Activated CD8-positive, alpha-beta memory T cell treated with anti-CD3 and anti-CD28 coated beads for 4 hours (primary cell): ENCODE data around the gene UBE3C.
"Not testable (repeated sequence)": the region's sequence is repeated elsewhere in the genome, so short reads cannot be mapped to it uniquely, and the experiment has no call there.

Source experiments
- DNase-seq, 2 donors: peaks; one replicate each; pipeline ENCODE4 v3.0.0-alpha.2; 2020; ENCODE audit warnings: low read depth in 2 of 2

Gene UBE3C

DNA sequence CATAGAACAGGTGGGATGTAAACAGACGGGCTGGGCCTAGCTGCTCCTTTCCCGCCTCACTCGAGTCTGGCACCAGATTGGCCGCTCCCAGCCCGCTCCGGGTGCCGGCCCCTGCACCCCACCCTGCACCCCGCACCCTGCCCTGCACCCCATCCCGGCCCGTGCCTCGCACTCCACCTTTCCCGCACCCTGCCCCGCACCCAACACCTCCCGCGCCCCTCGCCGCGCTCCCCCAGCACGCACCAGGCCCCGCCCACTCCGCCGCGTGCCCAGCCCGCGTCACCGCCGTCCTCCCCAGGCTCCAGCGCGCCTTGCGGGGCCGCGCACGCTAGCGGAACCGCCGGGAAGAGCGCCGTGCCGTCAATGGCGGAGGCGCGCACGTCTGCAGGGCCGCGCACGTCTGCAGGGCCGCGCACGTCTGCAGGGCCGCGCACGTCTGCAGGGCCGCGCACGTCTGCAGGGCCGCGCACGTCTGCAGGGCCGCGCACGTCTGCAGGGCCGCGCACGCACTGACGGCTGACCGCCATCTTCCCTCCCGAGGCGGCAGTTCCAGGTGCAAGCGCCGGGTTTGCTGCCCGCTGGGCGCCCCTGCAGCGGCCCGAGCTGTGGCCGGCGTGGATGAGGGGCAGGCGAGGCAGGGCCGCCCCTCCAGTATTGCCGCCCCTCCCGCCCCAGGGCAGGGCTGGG, at the start of gene UBE3C:
TSS of gene UBE3C (plus strand) at position 503 of the 687 bp plus-strand sequence. CDS start 347 bp downstream, outside the sequence.
- peak; percentile 76 to 82 for DNase-seq

DNA sequence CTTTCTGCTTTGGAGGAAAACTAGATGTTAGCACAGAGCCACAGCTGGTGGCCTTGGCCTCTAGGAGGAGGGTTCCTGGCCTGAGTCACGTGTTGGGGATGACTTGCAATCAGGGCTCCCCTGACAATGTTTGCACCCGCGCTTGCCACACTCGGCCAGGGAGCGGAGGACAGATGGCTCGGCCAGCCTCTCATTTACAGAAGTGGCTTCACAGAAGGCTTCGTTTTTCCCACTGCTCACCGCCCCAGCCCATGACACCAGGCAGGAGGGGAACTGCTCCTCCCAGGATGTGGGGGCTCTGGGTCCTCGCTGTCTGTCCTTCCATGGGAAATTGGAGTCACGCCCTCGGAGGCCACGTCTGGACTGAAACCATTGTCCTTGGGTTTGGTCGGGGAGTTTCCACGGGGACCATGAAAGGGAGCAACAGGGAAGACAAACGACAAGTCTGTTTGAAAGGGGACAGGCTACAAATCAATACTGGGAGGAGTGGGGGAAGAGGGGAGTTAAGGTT, 49.6 kb upstream of the UBE3C start:
- DNase-seq, result no peak

DNA sequence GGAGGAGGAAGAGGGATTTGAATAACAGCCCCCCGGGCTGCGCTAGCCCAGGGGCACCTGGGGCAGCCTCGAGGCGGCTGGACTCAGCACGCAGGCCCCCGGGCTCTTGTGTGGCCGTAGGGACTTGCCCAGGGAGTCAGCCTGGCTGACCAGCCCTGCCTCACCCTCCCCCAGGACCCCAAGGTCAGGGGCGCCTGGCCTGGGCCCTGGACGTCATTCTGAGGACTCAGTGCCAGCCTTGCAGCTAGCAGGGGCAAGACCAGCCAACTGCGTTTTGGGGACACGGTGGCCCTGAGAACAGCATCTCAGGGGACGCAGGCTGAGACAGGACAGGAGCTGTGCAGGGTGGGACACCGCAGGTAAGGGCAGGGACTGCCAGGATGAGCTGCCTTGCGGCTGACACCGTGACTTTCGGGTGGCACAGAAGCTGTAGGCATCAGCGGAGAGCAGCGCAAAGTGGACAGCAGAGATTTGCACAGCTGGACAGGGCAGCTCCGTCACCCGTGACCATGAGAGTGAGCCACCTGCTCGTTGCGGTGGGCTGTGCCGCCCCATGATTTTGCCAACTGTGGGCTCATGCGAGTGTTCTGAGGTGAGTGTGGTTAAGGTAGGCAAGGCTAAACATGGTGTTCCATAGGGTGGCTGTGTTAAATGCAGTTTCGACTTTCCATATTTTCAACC, 48.1 kb upstream of the UBE3C start:
- no peak for DNase-seq

GRCh38 chr7:157096286-157097055, 42.3 kb upstream of the UBE3C start:
- no peak for DNase-seq

DNA sequence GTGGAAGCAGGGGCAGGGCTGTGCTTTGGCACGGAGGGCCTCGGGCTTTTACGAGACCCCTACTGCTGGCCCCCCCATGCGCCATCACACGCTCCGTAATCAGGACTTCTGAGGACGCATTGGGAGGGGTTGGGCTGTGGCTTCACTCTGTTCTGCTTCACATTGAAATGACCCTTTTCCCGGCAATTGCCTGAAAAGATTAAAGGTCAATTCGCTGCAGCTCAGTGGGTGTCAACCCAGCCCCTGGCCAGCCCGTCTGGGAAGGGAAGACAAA, 41.7 kb upstream of the UBE3C start:
- DNase-seq, result no peak

DNA sequence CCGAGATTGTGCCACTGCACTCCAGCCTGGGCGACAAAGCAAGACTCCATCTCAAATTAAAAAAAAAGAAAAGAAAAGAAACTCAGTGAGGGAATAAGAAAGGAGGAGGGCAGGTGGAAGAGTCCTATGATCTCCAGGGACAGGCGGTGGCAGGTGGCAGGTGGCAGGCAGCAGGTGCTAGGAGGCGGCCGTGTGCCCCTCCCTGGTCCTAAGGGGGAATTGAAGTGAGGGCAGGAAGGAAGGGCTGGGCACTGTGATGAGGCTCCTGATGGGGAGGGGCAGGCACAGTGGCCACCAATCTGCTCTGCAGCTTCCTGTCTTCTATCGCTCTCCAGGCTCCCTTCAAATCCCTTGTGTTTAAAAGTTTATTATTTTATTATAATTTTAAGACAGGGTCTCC, 41.2 kb upstream of the UBE3C start:
- DNase-seq, result no peak

GRCh38 chr7:157100005-157100404, 38.7 kb upstream of the UBE3C start:
- DNase-seq, result not testable (repeated sequence)

DNA sequence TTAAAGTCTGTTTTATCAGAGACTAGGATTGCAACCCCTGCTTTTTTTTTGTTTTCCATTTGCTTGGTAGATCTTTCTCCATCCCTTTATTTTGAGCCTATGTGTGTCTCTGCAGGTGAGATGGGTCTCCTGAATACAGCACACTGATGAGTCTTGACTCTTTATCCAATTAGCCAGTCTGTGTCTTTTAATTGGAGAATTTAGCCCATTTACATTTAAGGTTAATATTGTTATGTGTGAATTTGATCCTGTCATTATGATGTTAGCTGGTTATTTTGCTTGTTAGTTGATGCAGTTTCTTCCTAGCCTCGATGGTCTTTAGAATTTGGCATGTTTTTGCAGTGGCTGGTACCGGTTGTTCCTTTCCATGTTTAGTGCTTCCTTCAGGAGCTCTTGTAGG, 35.1 kb upstream of the UBE3C start:
- DNase-seq, result not testable (repeated sequence)

GRCh38 chr7:157111311-157111710, 27.4 kb upstream of the UBE3C start:
- DNase-seq, result no peak

- DNase-seq, result no peak
Observed at GRCh38 chr7:157112706-157113105, 26.0 kb upstream of the UBE3C start.

DNA sequence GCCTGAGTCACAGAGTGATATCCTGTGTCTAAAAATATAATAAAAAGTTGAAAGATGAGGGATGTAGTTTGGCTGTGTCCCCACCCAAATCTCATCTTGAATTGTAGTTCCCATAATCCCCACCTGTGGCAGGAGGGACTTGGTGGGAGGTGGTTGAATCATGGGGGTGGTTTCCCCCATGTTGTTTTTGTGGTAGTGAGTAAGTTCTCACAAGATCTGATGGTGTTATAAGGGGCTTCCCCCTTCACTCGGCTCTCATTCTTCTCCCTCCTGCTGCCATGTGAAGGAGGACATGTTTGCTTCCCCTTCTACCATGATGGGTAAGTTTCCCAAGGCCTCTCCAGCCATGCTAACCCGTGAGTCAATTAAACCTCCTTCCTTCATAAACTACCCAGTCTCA, 25.1 kb upstream of the UBE3C start:
- no peak for DNase-seq

GRCh38 chr7:157116762-157117161, 22.0 kb upstream of the UBE3C start:
- no peak for DNase-seq

DNA sequence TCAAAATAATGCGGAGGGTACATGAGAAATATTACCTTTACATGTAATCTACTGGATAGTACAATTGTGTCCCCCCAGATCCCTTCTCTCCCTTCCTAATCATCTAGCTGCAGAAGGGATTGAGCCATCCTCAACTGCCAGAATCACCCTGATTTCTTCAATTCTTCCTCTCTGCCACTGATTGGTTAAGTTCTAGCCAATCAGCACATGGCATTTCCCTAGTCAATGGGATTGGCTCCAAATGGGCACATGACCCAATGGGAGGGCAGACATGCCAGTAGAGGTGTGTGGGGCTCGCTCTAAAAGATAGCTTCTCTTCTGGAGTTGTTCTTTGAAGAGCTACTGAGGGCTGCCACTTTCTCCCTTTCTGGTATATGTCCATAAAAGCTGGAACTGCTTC, 20.9 kb upstream of the UBE3C start:
- no peak for DNase-seq

GRCh38 chr7:157120181-157120580, 18.5 kb upstream of the UBE3C start:
- no peak for DNase-seq

- DNase-seq, result no peak
Observed at GRCh38 chr7:157121184-157121715, 17.5 kb upstream of the UBE3C start.

GRCh38 chr7:157122800-157123495, 15.8 kb upstream of the UBE3C start:
- no peak for DNase-seq

DNA sequence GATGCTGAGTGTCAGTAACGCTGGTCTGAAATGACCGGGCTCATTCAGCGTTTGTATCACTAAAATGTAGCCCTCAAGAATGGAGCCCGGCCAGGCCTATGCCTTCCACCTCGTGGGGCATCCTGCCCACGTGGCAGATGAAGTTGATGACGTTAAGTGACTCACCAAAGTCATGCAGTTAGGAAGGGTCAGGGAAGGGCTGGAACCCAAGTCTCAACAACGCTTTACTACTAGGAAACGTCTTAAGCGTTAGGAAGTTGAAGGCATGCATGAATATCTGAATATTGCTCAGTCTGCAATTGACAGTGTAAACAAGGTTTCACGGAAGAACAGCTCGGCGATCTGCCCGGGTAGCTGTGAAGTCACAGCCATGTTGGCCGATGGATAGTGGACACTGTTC, 14.0 kb upstream of the UBE3C start:
- DNase-seq, result no peak

- DNase-seq, result no peak
Observed at GRCh38 chr7:157125376-157126223, 13.1 kb upstream of the UBE3C start.

DNA sequence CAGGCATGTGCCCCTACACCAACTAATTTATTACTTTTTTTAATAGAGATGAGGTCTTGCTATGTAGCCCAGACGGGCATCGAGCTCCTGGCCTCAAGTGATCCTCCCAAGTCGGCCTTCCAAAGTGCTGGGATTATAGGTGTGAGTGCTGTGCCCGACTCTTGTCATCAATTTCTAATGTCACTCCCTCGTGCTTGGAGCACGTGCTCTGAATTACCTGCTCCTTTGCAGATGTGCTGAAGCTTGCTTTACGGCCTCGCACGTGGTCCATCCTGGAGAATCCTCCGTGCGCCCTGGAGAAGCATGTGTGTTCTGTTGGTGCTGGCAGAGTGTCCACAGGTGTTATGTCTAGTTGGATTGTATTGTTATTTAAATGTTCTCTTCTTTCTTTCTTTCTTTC, 11.8 kb upstream of the UBE3C start:
- DNase-seq, result no peak

- DNase-seq, result no peak
Observed at GRCh38 chr7:157129200-157129599, 9.5 kb upstream of the UBE3C start.

- DNase-seq, result no peak
Observed at GRCh38 chr7:157129907-157130460, 8.7 kb upstream of the UBE3C start.
